Psoas muscle (tissue), 8 donors: ENCODE measurements around the gene RTN4RL1. TPM values are rescaled to one million over a fixed set of nuclear protein-coding genes. Genes with fewer than 3 reads are reported as not detected.

Experiments
- ATAC-seq, 4 donors: fragments of 200-7000 bp; cut with Tn5 transposase; one replicate each; pipeline ENCODE4 v1.9.1; 2020; ENCODE audit warnings: moderate library complexity in 3 of 4, mild to moderate bottlenecking in 2 of 4
- DNase-seq, 2 donors: peaks; one replicate each; pipeline ENCODE4 v3.0.0-alpha.2; 2020
- H3K27ac ChIP-seq: fragments of 200-600 bp; one replicate; pipeline ENCODE4 v1.8.0; 2022
- H3K27me3 ChIP-seq, 3 donors: fragments of 200-600 bp in 1 of 3; one replicate each; pipeline versions ENCODE4 v1.6.1 to v1.8.0; 2013 to 2022; ENCODE audit warnings: low read length in 2 of 3, mild to moderate bottlenecking in 2 of 3, moderate library complexity in 1 of 3; ENCODE audit not compliant: insufficient read depth in 3 of 3
- H3K36me3 ChIP-seq, 2 donors: fragments of 200-600 bp in 1 of 2; one replicate each; pipeline versions ENCODE4 v1.6.1 to v1.8.0; 2013 to 2022; ENCODE audit warnings: low read depth in 1 of 2, mild to moderate bottlenecking in 1 of 2, moderate library complexity in 1 of 2; ENCODE audit not compliant: insufficient read depth in 1 of 2
- H3K4me1 ChIP-seq: fragments of 200-600 bp; one replicate; pipeline ENCODE4 v1.8.0; 2022
- H3K4me3 ChIP-seq: fragments of 200-600 bp; one replicate; pipeline ENCODE4 v1.8.0; 2022; ENCODE audit warnings: mild to moderate bottlenecking
- H3K9me3 ChIP-seq: fragments of 200-600 bp; one replicate; pipeline ENCODE4 v1.8.0; 2022
- CTCF ChIP-seq: fragments of 200-600 bp; IDR thresholded peaks from one replicate; pipeline ENCODE4 v1.8.0; 2022; ENCODE audit warnings: antibody characterized with exemption
- WGBS, 3 donors: extraction: QIAGEN DNeasy Blood & Tissue Kit; methylation state at CpG; one replicate each; pipeline versions ENCODE4 v1.1.6 to v1.1.7; 2013; 5-methylcytosine and 5-hydroxymethylcytosine counted together
- intact Hi-C, 2 donors: fragments of 100-400 bp; cut with DNase I; formaldehyde crosslinking; loops; one replicate each; pipeline versions ENCODE4 v1.11.0 to v1.14.2; 2022
- polyA plus RNA-seq, 3 donors: library from polyadenylated mRNA; stranded (reverse); fragments of 200-250 nt; gene quantifications; one replicate each; pipeline ENCODE4 v1.2.3, GENCODE V29; 2013
- total RNA-seq, 4 donors: library from RNA; stranded (reverse); fragmentation: NEBNext Ultra II Directional in 2 of 4; extraction: Animal tissue kit (Norgen Biotek cat#: 25700) in 2 of 4; gene quantifications; one replicate each; pipeline versions ENCODE4 v1.2.1 to v1.2.4, GENCODE V29; 2021 to 2023
- donor health status: healthy with polysubstance abuse.
- donor health status: DM: no; HTN: no; CAD: no; lungs with moderate emphysema.
- donor health status: Bipolar disorder and iron deficiency.
- donor health status: healthy.
- donor health status: DM: yes; HTN: yes; CAD: no.
- donor health status: DM: no; HTN: no; CAD: no.
- donor health status: DM: no; HTN: no; CAD: no.
- donor health status: DM: yes; HTN: yes; CAD: no.

The RTN4RL1 gene
- total and polyA plus RNA-seq, 7 donors = 0.44 to 1.8 (median 0.75) TPM

GRCh38 chr17:1948517-1948825 lies 76.7 kb downstream of the RTN4RL1 start:
- no peaks in the 10 kb centered on the region for H3K36me3 ChIP-seq
- no peaks in the 10 kb centered on the region for H3K9me3 ChIP-seq
- H3K4me3 ChIP-seq = no peak overlapping the region
- 92 to 98% (median 94%) methylated on average over 14 of the region's 14 CpGs for WGBS, 3 donors
- DNase-seq = no peak
- H3K4me1 ChIP-seq = no peaks in the 10 kb centered on the region
- no peak for ATAC-seq
- intact Hi-C loops = no loop called here
- H3K27ac ChIP-seq = no peak overlapping the region
- H3K27me3 ChIP-seq = no peaks in the 10 kb centered on the region
- TF ChIP-seq CTCF = no peak

- Histone ChIP-seq H3K4me3 (no peak overlapping the region), H3K36me3 (no peaks in the 10 kb centered on the region), H3K27ac (no peak overlapping the region), H3K27me3 (no peaks in the 10 kb centered on the region), H3K4me1 (no peaks in the 10 kb centered on the region), H3K9me3 (no peaks in the 10 kb centered on the region)
- intact Hi-C loops = no loop called here
- DNase-seq (no peak), ATAC-seq (no peak)
- WGBS, 3 donors = 85 to 90% (median 86%) methylated on average over 22 of the region's 22 CpGs
- no peak for TF ChIP-seq CTCF
These were observed 77.2 kb downstream of the RTN4RL1 start for GRCh38 chr17:1947743-1948516.

- no peak overlapping the region for H3K27ac ChIP-seq
- intact Hi-C loops = no loop called here
These were observed 77.8 kb downstream of the RTN4RL1 start for GRCh38 chr17:1947229-1947742.

GRCh38 chr17:1946021-1946932 lies 78.9 kb downstream of the RTN4RL1 start:
- intact Hi-C loops = no loop called here
- WGBS, 3 donors = 87 to 92% (median 90%) methylated on average over 20 of the region's 20 CpGs

More at GRCh38 chr17:1947229-1947742, 77.8 kb downstream of the RTN4RL1 start:
- no peaks in the 10 kb centered on the region for H3K9me3 ChIP-seq
- ATAC-seq (no peak), DNase-seq (no peak)
- H3K27me3 ChIP-seq = no peaks in the 10 kb centered on the region
- WGBS, 3 donors = 79 to 82% (median 79%) methylated on average over 22 of the region's 22 CpGs
- H3K4me1 ChIP-seq = no peaks in the 10 kb centered on the region
- TF ChIP-seq CTCF = no peak
- H3K4me3 ChIP-seq = no peak overlapping the region
- H3K36me3 ChIP-seq = no peaks in the 10 kb centered on the region

More at GRCh38 chr17:1946021-1946932, 78.9 kb downstream of the RTN4RL1 start:
- DNase-seq (no peak), ATAC-seq (no peak)
- Histone ChIP-seq H3K9me3 (no peaks in the 10 kb centered on the region), H3K27me3 (no peaks in the 10 kb centered on the region), H3K36me3 (no peaks in the 10 kb centered on the region), H3K4me1 (no peaks in the 10 kb centered on the region), H3K4me3 (no peak overlapping the region), H3K27ac (no peak overlapping the region)
- TF ChIP-seq CTCF = no peak
